A172 (cell line): ENCODE data around the gene RDH8. TPM values are rescaled to one million over a fixed set of nuclear protein-coding genes. Genes with fewer than 3 reads are reported as not detected.

Experiments used
- DNase-seq: peaks from one replicate; pipeline ENCODE4 v3.0.0-alpha.2; 2015; ENCODE audit warnings: low spot score
- total RNA-seq: library from RNA; depleted of rRNA; stranded (reverse); fragments of >200 nt; shearing (Covaris generic); gene quantifications from 2 replicates; pipeline ENCODE4 v1.2.3, GENCODE V29; 2014; rRNA removed

Gene RDH8, protein sequence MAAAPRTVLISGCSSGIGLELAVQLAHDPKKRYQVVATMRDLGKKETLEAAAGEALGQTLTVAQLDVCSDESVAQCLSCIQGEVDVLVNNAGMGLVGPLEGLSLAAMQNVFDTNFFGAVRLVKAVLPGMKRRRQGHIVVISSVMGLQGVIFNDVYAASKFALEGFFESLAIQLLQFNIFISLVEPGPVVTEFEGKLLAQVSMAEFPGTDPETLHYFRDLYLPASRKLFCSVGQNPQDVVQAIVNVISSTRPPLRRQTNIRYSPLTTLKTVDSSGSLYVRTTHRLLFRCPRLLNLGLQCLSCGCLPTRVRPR
- total RNA-seq = not detected in 2 replicates

DNA sequence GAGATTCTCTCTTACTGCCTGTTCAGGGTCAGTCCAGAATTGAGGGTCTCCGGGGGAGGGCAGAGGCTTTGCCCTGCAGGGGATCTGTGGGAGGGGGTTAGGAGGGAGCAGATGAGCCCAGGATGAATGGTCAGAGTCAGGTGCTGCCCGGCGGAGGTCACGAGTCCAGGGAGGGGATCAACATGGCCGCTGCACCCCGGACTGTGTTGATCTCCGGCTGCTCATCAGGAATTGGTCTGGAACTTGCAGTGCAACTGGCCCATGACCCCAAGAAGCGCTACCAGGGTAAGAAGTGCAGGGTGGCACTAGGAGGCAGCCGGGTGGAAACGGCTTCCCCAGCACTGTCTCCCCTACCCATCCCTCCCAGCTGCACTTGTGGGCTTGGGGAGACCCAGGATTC is at the start of gene RDH8:
TSS of gene RDH8 (plus strand) at position 168 of the 400 bp plus-strand sequence. CDS start at position 183, 15 bp downstream.
- no peak for DNase-seq

DNA sequence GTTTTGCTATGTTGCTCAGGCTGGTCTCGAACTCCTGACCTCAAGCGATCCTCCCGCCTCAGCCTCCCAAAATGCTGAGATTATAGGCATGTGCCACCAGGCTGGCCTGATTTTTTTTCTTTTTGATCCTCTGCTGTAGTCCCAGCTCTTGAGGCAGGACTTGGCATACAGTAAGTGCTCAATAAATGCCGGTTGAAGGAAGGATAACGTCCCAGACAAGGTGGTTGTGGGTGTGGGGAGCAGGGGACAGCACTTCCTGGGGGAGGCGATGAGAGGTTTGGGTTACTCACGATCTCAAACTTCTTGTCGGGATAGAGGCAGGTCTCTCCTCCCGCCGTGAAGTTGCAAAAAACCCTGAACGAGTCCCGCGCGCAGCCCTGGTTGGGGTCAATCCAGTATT is 47.3 kb upstream of the RDH8 start:
- no peak for DNase-seq

DNA sequence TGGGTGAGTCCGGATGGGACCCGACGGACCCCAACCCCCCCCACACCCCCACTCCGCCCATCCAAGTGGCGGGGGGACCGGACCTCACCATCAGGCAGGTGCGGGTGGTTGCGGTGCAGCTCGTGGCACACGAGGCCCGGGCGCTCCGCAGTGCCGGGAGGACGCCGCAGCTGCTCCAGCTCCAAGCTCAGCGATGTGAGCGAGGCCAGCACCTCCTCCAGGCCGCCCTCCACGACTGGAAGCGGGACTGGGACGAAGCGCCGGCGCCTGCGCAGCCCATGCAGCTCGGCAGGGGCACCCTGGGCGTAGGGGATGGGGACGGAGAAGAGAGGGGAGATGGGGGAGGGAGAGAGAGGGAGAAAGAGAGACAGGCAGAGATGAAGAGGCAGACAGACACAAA is 46.8 kb upstream of the RDH8 start:
- no peak for DNase-seq

DNA sequence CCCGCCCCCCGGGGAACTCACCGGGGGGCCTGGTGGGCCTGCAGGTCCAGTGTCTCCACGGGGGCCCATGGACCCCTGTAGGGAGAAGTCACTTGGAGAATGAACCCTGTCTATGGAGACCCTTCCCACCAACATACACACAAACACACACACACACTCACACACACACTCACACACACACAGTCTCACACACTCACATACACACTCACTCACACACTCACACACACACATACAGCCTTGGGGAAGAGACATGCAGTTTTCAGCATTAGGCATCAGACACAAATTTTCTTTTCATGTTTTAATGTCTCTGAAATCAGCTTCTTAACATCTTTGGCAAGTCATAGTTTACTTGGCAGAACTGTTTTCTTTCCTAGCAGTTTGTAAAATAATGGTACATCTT is 46.0 kb upstream of the RDH8 start:
- no peak for DNase-seq

DNA sequence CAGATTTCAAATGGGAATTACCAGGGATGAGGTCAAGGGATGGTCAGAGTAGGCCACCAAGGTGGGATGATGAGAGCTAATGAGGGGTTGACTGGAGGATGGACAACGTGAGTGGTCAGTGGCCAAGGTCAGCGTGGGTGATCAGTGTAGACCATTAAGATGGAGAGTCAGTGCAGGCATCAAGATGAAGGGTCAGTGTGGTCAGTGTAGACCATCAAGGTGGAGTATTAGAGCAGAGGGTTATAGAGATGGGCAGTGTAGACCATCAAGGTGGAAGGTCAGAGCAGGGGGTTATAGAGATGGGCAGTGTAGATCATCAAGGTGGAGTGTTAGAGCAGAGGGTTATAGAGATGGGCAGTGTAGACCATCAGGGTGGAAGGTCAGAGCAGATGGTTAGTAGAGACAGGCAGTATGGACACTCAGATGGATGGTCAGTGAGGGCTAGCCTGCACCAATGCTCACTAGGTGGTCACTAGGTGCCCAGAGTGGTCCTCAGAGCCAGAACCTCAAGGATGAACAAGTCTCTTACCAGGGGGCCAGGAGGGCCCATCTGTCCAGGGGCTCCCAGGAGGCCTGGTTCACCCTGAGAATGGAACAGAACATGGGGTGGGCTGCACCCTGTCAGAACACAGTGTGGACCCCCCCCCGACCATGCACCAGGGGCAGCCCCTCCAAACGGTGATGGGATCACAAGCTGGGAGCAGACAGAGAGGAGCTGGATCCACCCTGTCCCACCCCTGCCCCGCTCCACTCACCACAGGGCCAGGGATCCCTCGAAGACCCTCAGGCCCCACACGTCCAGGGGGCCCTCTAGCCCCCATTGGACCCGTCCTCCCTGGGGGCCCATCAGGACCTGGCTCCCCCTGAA is 44.2 kb upstream of the RDH8 start:
- DNase-seq = no peak

DNA sequence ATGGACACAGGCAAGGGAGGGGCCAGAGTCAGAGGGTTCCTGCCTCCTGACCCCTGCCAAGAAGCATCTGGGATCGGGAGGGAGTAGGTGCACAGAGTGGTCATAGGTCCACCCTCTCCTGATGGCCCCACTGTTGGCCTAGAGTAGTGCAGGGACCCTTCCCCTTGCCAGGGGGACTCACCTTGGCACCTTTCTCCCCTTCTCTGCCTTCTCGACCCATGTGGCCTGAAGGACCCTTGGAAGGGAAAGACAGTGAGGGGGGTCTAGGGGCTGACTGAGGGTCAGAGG is 43.7 kb upstream of the RDH8 start:
- DNase-seq = no peak

DNA sequence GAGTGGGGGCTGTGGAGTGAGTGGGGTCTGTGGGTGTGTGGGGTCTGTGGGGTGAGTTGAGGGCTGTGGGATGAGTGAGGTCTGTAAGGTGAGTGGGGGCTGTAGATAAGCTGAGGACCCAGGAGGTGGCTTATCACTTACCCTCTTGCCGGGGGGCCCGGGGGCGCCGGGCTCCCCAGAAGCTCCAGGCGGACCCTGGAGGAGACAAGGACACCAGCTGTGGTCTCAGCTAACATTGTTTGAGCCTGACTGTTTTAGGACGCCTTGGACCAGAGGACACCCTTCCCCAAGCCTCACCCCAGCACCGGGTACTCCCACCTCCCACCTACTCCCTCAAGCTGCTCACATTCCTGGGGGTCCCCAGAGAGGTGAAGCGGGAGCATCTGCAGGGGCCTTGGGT is 42.8 kb upstream of the RDH8 start:
- DNase-seq = no peak

DNA sequence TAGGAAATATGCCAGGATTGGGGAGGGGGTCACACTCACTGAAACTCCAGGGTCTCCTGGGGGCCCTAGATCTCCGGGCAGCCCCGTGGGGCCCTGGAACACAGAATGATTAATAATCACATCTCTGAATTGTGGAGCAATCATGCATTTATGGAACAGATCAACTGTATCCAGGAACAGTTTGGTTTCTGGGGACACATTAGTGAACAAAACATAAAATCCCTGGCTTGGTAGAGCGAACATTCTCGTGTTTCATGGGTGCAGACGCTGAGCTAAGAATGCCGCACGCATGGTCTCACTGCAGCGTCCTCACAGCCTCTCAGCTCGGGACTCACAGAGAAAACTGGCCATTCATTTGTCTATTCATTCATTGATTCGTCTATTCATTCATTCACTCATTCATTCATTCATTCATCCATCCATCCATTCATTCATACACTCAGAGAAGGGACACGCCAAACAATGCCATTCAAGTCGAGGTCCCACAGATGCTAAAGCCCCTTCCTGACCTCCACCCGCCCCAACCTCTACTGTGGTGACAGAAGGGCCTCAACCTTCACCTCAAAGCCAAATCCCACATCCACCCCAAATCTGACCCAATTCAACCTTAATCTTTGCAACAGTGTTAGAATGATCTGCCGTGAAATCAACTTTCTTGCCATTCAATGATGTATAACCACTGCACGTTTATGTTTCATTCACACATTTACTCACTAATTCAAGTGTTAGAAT is 42.0 kb upstream of the RDH8 start:
- DNase-seq = no peak

DNA sequence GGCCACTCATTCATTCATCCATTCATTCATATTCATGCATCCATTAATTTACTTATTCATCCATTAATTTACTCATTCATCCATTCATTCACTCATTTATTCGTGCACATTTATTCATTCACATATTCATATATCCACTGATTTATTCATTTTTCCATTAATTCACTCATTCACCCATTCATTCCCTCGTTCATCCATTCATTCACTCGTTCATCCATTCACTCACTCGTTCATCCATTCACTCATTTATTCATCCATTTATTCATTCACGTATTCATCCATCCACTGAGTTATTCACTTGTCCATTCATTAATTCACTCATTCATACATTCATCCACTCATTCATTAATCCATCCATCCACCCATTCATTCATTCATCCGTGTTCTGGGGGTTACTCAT is 41.2 kb upstream of the RDH8 start:
- DNase-seq = no peak

DNA sequence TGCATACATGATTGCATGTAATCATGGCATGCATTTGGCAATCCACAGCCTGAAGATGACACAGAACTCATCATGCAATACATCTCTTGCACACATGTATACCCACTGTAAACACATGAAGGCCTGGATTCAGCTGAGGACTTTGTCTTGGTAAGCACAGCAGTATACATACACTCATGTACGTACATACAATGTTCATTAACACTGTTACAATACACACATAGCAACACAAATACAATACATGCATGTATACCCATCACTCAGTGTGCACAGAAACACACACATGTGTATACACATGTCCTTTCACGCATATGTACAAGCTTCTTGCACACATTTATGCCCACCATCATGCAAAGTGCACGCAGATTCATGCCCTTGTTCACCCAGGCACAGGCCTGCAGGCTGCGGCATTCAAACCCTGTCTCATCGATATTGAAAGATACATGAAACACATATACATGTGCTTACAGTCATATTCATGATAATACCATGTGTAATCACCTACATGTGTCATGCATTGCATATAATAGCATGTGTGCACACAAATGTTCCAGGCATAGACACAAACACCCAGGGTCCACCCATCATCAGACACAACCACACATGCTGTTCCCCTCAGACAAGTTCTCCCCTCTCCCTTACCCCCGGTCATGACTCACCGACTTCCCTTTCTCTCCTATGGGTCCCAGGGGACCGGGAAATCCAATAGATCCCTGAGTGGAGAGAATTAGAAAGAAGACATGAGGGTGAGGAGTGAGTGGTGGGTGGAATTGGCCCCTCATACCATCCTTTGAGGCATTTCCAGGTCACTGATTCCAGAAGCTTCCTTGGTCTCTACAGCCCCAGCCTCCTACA is 31.6 kb upstream of the RDH8 start:
- no peak for DNase-seq

DNA sequence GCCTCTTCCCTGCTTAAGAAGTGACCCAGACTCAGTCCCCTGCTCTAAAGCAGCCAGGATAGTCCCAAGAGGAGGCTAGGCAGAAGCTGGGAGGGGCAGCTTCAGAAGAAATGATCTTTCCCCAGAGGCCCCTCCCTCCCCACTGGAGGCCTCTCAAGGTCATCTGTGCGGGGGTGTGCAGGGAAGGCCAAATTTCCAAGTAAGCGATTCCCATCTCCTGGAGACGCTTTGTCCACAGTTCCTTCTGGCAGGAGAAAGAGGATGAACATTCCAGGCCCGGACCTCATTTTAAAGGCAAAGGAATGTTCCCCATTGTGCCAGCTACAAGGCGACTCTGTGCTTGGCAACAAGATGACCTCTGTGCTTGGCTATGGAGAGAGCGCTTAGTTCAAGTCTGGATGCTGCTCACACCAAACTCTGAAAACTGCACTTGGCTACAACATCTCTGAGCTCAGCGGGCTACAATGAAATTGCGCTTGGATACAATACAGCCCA is 26.4 kb upstream of the RDH8 start:
- DNase-seq = no peak

DNA sequence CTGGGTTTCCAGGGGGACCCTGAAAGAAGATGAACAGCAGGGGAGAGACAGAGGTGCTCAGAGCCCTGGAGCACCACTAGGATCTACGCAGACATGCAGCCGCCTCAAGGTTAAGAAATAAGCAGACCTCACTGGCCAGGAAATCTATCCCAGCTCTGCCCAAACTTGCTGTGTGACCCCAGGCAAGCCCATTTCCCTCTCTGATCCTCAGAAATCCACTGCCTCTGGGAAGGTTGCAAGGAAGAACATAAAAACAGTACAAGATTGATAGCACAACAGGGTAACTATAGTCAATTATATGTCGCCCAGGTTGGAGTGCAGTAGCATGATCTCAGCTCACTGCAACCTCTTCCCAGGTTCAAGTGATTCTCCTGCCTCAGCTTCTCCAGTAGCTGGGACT is 23.8 kb upstream of the RDH8 start:
- no peak for DNase-seq

DNA sequence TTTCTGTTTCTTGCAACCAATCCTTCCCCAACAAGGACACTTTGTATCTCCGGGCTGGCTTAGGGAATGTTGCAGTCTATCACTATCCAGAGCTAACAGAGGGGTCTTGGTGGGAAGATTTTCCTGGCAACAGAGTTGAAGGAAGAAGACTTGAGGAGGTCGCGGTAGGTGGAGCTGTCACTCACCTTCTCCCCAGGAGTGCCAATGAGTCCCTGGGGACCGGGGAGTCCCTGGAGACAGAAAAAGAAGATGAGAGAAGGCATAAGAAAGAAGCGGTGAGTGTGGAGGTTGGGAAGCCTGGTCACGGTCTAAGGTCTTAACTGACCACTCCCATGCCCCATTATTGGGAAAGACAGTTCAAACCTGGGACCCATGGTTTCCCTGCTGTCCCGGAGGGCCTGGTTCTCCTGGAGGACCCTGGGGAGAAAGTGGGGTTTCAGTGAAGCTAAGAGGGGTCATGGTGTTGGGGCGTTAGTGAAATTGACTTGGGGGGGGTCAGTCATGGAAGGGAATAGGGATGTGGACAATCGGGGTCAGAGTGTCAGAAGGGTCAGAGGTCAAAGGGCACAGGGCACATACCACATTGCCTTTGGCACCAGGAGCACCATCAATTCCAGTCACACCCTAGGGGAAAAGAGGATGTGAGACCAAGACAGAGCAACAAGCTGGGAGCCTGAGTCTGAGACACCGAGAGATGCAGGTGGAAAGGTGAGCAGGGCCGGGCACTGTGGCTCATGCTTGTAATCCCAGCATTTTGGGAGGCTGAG is 21.7 kb upstream of the RDH8 start:
- DNase-seq = no peak

DNA sequence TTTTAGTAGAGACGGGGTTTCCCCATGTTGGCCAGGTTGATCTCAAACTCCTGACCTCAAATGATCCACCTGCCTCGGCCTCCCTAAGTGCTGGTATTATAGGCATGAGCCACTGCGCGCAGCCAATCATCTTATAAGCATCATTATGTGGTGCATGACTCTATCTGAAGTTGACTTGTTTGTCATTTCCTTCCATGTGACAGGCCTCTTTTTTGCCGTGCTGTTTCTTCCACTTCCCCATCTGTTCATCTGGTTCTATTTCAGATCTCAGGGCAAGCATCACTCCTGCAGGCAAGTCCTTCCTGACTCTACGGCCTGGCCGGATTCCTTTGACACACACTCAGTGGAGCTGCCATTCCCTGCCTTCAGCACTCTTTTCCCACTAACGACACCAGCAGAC is 18.2 kb upstream of the RDH8 start:
- no peak for DNase-seq

DNA sequence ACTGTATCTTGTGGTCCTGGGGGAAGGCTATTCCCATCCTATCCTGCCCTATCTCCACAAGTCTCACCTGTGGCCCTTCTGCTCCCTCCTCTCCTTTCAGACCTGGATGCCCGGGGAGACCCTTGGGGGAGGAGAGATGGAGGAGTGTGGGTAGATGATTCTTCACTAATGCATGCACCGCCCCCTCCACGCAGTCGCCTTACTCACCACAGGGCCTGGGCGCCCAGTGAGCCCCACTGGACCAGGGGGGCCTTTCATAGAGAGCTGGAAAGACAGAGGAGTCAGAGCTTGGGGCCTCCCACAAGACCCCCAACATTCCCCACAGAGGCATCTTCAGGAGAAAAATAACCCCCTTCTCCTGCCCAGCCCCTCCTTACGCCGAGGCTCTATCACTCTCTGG is 17.3 kb upstream of the RDH8 start:
- no peak for DNase-seq

DNA sequence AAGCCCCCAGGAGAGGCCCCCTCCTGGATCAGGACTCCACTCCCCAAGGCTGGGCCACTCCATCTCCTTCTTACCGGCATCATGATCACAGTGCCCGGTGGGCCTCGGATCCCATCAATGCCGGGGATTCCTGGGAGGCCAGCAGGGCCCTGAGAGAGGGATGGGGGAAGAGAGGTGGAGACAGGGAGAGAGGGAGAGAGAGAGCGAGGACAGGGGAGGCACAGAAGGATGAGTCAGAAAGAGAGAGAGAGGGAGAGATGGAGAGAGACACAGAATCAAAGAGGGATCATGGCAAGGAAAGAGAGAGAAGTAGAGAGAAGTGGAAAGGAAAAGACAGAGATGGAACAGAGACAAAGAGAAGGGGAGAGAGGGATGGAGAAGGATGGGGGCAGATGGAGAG is 16.7 kb upstream of the RDH8 start:
- DNase-seq = no peak

DNA sequence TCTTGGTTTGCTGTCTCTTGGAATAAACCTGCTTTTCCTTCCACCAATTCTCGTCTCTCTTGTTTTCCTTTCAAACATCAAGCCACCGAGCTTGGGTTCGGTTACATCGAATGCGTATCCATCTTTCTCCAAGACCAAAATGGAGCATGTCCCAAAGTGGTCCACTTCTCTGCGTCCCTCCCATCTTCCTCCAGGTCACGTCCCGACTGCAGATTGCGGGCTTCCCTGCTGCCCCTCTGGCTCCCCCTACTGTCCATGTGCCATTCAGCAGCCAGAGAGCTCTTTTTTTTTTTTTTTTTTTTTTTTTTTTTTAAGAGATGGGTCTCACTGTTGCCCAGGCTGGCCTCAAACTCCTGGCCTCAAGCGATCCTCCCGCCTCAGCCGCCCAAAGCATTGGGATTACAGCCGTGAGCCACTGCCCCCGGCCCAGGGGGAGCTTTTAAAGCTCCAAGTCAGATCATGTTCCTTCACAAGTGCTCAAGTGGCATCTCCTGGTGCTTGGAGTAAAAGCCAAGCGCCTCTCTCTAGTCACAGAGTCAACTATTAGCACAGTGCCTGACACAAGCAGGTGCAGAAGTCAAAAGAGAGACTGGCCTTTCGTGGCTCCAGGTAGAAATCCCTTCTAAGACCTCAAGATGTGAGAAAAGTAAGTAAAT is 13.0 kb upstream of the RDH8 start:
- peak; percentile 41 for DNase-seq

DNA sequence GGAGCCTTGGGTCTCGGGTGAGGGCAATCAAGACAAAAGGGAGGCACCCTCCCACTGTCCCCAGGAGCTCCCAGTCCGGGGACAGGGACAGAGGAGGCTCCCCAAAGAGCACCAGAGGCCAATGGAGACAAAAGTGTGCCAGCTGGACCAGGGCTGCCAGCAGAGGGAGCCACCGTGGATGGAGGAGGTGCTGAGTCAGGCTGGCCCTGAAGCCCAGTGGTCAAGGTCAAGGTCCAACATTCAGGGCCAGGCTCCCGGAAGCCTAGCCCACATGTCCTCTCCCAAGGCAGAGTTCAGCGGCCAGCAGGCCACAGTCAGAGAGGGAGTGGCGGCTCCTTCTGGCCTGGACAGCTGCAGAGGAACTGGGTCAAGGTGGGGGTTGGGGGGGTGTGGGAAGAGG is 11.4 kb upstream of the RDH8 start:
- no peak for DNase-seq

DNA sequence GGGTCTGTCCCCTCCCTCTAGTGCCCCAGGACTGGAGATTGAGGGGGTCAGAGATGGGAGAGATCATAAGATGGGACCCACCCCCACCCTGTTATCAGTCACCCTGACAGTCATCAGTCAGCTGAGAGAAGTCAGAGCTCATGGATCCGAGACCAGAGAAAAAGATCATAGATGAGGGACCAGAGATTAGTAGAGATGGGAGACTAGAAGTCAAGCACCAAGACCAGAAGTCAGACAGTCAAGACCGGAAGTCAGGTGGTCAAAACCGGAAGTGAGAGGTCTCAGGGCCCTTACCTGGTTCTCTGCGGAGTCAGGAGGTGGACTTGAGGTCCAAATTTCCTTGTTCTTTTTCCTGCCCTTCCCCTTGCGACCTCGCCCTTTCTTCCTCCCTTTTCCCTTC is 10.0 kb upstream of the RDH8 start:
- DNase-seq = no peak

DNA sequence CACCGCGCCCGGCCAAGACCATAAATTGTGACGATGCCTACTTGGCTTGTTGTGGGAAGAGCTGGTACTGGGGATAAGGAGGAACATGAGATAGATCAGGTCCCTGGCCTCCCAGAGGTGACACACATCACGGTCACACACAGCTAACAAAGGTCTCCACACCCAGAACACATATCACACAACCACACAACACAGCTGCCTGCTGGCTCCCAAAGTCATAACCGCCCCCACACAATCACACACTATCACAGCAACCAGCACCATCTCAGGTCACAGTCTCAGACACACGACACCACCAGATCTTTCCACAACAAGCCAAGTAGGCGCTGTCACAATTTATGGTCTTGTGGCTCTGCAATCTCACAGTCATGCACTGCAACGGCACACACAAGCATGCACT is 8.7 kb upstream of the RDH8 start:
- no peak for DNase-seq
